SW 1271 (cell line): ENCODE data around the gene MAIP1.

Source experiments
- DNase-seq, 2 experiments: peaks; one replicate each; lab custom pipeline; 2025; lab: John Stamatoyannopoulos, UW

The MAIP1 gene

GRCh38 chr2:199991691-199992090, 36.3 kb downstream of the MAIP1 start:
- no peak for DNase-seq

- no peak for DNase-seq
Measured at GRCh38 chr2:199992296-199992695, 36.9 kb downstream of the MAIP1 start.

- DNase-seq = no peak
Measured at GRCh38 chr2:199994371-199994770, 39.0 kb downstream of the MAIP1 start.

GRCh38 chr2:199994896-199995295, 39.5 kb downstream of the MAIP1 start:
- no peak for DNase-seq

- no peak for DNase-seq
Measured at GRCh38 chr2:199997296-199997695, 41.9 kb downstream of the MAIP1 start.

GRCh38 chr2:199999166-199999565, 43.8 kb downstream of the MAIP1 start:
- no peak for DNase-seq

GRCh38 chr2:200000444-200001163, 45.2 kb downstream of the MAIP1 start:
- no peak for DNase-seq

GRCh38 chr2:200003444-200003843, 48.1 kb downstream of the MAIP1 start:
- DNase-seq = no peak

GRCh38 chr2:200005675-200006074, 50.3 kb downstream of the MAIP1 start:
- DNase-seq = no peak

GRCh38 chr2:200007306-200007705, 51.9 kb downstream of the MAIP1 start:
- no peak for DNase-seq

GRCh38 chr2:200012401-200012800, 57.0 kb downstream of the MAIP1 start:
- DNase-seq = no peak
